Measurements from ENCODE around the gene PFKL. TPM values are rescaled to one million over a fixed set of nuclear protein-coding genes. Genes with fewer than 3 reads are reported as not detected.

Gene PFKL
- polyA plus RNA-seq, 2 donors = 85.7 to 96.4 TPM

DNA sequence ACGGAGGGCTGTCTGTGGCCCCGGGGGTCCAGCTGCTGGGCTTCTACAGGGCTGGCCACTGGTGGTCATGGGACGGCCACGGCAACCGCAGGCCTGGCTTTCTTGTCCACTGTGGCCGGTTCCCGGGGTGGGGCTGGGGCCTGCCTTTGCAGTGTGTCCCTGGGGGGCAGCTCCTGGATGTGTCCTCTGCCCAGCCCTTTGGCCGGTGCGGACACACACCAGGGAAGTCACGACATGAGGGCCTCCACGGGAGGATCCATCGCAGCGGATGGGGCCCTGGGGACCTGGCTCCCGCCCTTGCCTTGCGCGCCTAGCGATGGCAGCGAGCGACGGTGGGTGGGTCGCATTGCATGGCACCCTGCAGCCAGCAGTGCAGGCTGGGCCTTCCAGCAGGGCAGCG, 18.0 kb downstream of the PFKL start:
- Histone ChIP-seq H3K27me3 (ENCODE audit: control insufficient read depth in 1 of 2, insufficient read depth in 2 of 2, low read length in 2 of 2) (no peaks in the 10 kb centered on the region), H3K4me3 (ENCODE audit: low read depth in 1 of 2, low read length in 2 of 2) (no peak overlapping the region), H3K4me1 (ENCODE audit: control insufficient read depth in 2 of 2, insufficient read depth in 2 of 2, low read length in 1 of 2) (no peaks in the 10 kb centered on the region), H3K27ac (ENCODE audit: low read depth in 2 of 2, low read length in 1 of 2) (no peak overlapping the region), H3K9me3 (ENCODE audit: control insufficient read depth in 2 of 2, insufficient read depth in 1 of 2, low read depth in 1 of 2, low read length in 1 of 2) (no peaks in the 10 kb centered on the region), H3K36me3 (ENCODE audit: control insufficient read depth in 2 of 2, insufficient read depth in 2 of 2, low read length in 1 of 2) (peaks cover 7 to 86% of the 10 kb centered on the region in 2 donors)
- 95 to 96% methylated on average over 22 of the region's 22 CpGs for WGBS, 2 donors

GRCh38 chr21:44318489-44319285, 18.8 kb downstream of the PFKL start:
- H3K4me3 ChIP-seq (ENCODE audit: low read depth in 1 of 2, low read length in 2 of 2) = no peak overlapping the region
- 95% methylated on average over 25 of the region's 25 CpGs for WGBS, 2 donors
- no peaks in the 10 kb centered on the region for H3K9me3 ChIP-seq (ENCODE audit: control insufficient read depth in 2 of 2, insufficient read depth in 1 of 2, low read depth in 1 of 2, low read length in 1 of 2)
- H3K4me1 ChIP-seq (ENCODE audit: control insufficient read depth in 2 of 2, insufficient read depth in 2 of 2, low read length in 1 of 2) = no peaks in the 10 kb centered on the region
- H3K27me3 ChIP-seq (ENCODE audit: control insufficient read depth in 1 of 2, insufficient read depth in 2 of 2, low read length in 2 of 2) = no peaks in the 10 kb centered on the region
- H3K27ac ChIP-seq (ENCODE audit: low read depth in 2 of 2, low read length in 1 of 2) = no peak overlapping the region
- H3K36me3 ChIP-seq (ENCODE audit: control insufficient read depth in 2 of 2, insufficient read depth in 2 of 2, low read length in 1 of 2) = peaks cover 7 to 84% of the 10 kb centered on the region in 2 donors

- Histone ChIP-seq H3K27me3 (ENCODE audit: control insufficient read depth in 1 of 2, insufficient read depth in 2 of 2, low read length in 2 of 2) (no peaks in the 10 kb centered on the region), H3K4me1 (ENCODE audit: control insufficient read depth in 2 of 2, insufficient read depth in 2 of 2, low read length in 1 of 2) (no peaks in the 10 kb centered on the region), H3K9me3 (ENCODE audit: control insufficient read depth in 2 of 2, insufficient read depth in 1 of 2, low read depth in 1 of 2, low read length in 1 of 2) (no peaks in the 10 kb centered on the region), H3K4me3 (ENCODE audit: low read depth in 1 of 2, low read length in 2 of 2) (no peak overlapping the region), H3K36me3 (ENCODE audit: control insufficient read depth in 2 of 2, insufficient read depth in 2 of 2, low read length in 1 of 2) (peaks cover 6 to 85% of the 10 kb centered on the region in 2 donors), H3K27ac (ENCODE audit: low read depth in 2 of 2, low read length in 1 of 2) (no peak overlapping the region)
- WGBS, 2 donors = 92 to 94% methylated on average over 35 of the region's 35 CpGs
Measured at GRCh38 chr21:44319407-44320065, 19.7 kb downstream of the PFKL start.

GRCh38 chr21:44320847-44321246, 21.0 kb downstream of the PFKL start:
- no peaks in the 10 kb centered on the region for H3K9me3 ChIP-seq (ENCODE audit: control insufficient read depth in 2 of 2, insufficient read depth in 1 of 2, low read depth in 1 of 2, low read length in 1 of 2)
- no peak overlapping the region for H3K27ac ChIP-seq (ENCODE audit: low read depth in 2 of 2, low read length in 1 of 2)
- H3K36me3 ChIP-seq (ENCODE audit: control insufficient read depth in 2 of 2, insufficient read depth in 2 of 2, low read length in 1 of 2) = peaks cover 8 to 91% of the 10 kb centered on the region in 2 donors
- H3K27me3 ChIP-seq (ENCODE audit: control insufficient read depth in 1 of 2, insufficient read depth in 2 of 2, low read length in 2 of 2) = no peaks in the 10 kb centered on the region
- H3K4me3 ChIP-seq (ENCODE audit: low read depth in 1 of 2, low read length in 2 of 2) = no peak overlapping the region
- 92 to 94% methylated on average over 13 of the region's 13 CpGs for WGBS, 2 donors
- no peaks in the 10 kb centered on the region for H3K4me1 ChIP-seq (ENCODE audit: control insufficient read depth in 2 of 2, insufficient read depth in 2 of 2, low read length in 1 of 2)

DNA sequence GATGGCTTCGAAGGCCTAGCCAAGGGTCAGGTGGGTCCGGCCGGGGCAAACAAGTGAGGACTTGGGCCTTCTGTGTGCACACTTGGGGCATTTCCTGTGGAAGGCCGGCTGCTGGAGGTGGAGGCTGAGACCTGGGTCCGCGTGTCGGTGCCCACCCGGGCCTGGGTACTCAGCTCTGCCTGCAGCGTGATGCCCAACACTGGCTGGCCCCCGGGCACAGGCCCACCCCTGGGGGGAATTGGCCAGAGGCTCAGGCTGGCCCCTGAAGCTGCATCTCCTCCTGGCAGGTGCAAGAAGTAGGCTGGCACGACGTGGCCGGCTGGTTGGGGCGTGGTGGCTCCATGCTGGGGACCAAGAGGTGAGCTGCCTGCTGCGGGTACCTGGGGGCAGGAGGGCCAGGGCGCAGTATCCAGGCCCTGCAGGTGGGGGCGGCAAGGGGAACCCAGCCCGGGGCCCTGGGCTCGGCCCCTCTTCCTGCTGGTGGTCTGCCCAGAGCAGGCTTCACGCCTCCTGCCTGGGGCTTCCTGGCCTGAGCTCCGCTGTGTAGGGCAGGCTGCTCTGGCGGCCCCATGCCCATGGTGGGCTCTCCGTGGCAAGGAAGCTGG, 22.1 kb downstream of the PFKL start:
- H3K9me3 ChIP-seq (ENCODE audit: control insufficient read depth in 2 of 2, insufficient read depth in 1 of 2, low read depth in 1 of 2, low read length in 1 of 2) = no peaks in the 10 kb centered on the region
- H3K4me3 ChIP-seq (ENCODE audit: low read depth in 1 of 2, low read length in 2 of 2) = no peak overlapping the region
- no peaks in the 10 kb centered on the region for H3K27me3 ChIP-seq (ENCODE audit: control insufficient read depth in 1 of 2, insufficient read depth in 2 of 2, low read length in 2 of 2)
- H3K27ac ChIP-seq (ENCODE audit: low read depth in 2 of 2, low read length in 1 of 2) = no peak overlapping the region
- no peaks in the 10 kb centered on the region for H3K4me1 ChIP-seq (ENCODE audit: control insufficient read depth in 2 of 2, insufficient read depth in 2 of 2, low read length in 1 of 2)
- WGBS, 2 donors = 92 to 94% methylated on average over 23 of the region's 23 CpGs
- H3K36me3 ChIP-seq (ENCODE audit: control insufficient read depth in 2 of 2, insufficient read depth in 2 of 2, low read length in 1 of 2) = peaks cover 5 to 90% of the 10 kb centered on the region in 2 donors

GRCh38 chr21:44322621-44323325, 22.9 kb downstream of the PFKL start:
- Histone ChIP-seq H3K27ac (ENCODE audit: low read depth in 2 of 2, low read length in 1 of 2) (no peak overlapping the region), H3K27me3 (ENCODE audit: control insufficient read depth in 1 of 2, insufficient read depth in 2 of 2, low read length in 2 of 2) (no peaks in the 10 kb centered on the region), H3K4me3 (ENCODE audit: low read depth in 1 of 2, low read length in 2 of 2) (no peak overlapping the region), H3K4me1 (ENCODE audit: control insufficient read depth in 2 of 2, insufficient read depth in 2 of 2, low read length in 1 of 2) (no peaks in the 10 kb centered on the region), H3K36me3 (ENCODE audit: control insufficient read depth in 2 of 2, insufficient read depth in 2 of 2, low read length in 1 of 2) (peaks cover 4 to 90% of the 10 kb centered on the region in 2 donors), H3K9me3 (ENCODE audit: control insufficient read depth in 2 of 2, insufficient read depth in 1 of 2, low read depth in 1 of 2, low read length in 1 of 2) (no peaks in the 10 kb centered on the region)
- WGBS, 2 donors = 91 to 92% methylated on average over 37 to 38 of the region's 38 CpGs

DNA sequence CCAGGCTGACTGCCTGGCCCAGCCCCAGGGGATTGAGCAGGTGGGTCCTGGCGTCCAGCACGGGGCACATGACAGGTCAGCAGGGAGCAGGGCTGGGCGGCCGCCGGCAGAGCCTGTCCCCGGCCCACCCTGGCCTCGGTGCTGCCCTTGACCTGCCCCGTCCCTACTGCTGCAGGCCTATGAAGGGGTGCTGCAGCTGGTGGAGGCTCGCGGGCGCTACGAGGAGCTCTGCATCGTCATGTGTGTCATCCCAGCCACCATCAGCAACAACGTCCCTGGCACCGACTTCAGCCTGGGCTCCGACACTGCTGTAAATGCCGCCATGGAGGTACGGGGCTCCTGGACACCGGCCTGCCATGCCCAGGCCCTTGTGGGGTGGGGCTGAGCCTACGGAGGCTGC, 23.7 kb downstream of the PFKL start:
- Histone ChIP-seq H3K36me3 (ENCODE audit: control insufficient read depth in 2 of 2, insufficient read depth in 2 of 2, low read length in 1 of 2) (peaks cover 4 to 87% of the 10 kb centered on the region in 2 donors), H3K27ac (ENCODE audit: low read depth in 2 of 2, low read length in 1 of 2) (no peak overlapping the region), H3K27me3 (ENCODE audit: control insufficient read depth in 1 of 2, insufficient read depth in 2 of 2, low read length in 2 of 2) (no peaks in the 10 kb centered on the region), H3K9me3 (ENCODE audit: control insufficient read depth in 2 of 2, insufficient read depth in 1 of 2, low read depth in 1 of 2, low read length in 1 of 2) (no peaks in the 10 kb centered on the region), H3K4me3 (ENCODE audit: low read depth in 1 of 2, low read length in 2 of 2) (no peak overlapping the region), H3K4me1 (ENCODE audit: control insufficient read depth in 2 of 2, insufficient read depth in 2 of 2, low read length in 1 of 2) (no peaks in the 10 kb centered on the region)
- WGBS, 2 donors = 87 to 89% methylated on average over 20 of the region's 20 CpGs

DNA sequence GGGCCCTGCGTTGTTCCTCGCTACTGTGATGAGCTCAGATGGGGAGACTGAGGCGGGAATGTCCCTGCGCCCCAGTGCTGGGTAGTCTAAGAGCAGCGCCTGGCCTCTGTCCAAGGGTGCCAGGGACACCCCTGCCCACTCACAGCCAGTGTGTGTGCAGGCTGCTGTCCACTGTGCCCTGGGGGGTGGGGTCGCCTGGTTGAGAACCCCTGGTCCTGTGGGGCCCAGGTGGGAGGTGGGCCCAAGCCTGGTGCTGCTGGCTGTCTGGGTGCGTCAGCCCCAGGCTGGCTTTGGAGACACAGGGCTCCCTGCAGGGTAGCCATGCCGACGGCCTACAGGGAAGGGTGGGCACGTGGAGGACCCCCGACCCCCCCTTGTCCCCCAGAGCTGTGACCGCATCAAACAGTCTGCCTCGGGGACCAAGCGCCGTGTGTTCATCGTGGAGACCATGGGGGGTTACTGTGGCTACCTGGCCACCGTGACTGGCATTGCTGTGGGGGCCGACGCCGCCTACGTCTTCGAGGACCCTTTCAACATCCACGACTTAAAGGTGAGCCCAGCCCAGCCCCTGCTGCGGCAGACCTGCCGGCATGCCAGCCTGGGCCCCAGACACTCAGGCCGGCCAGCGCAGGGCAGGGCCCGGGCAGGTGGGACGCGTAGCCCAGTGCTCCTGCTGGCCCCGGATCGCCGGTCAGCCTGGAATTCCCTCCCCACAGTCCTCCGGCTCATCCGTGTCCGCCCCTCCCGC, 24.4 kb downstream of the PFKL start:
- Histone ChIP-seq H3K4me1 (ENCODE audit: control insufficient read depth in 2 of 2, insufficient read depth in 2 of 2, low read length in 1 of 2) (no peaks in the 10 kb centered on the region), H3K27me3 (ENCODE audit: control insufficient read depth in 1 of 2, insufficient read depth in 2 of 2, low read length in 2 of 2) (no peaks in the 10 kb centered on the region), H3K27ac (ENCODE audit: low read depth in 2 of 2, low read length in 1 of 2) (no peak overlapping the region), H3K36me3 (ENCODE audit: control insufficient read depth in 2 of 2, insufficient read depth in 2 of 2, low read length in 1 of 2) (peaks cover 4 to 80% of the 10 kb centered on the region in 2 donors), H3K4me3 (ENCODE audit: low read depth in 1 of 2, low read length in 2 of 2) (no peak overlapping the region), H3K9me3 (ENCODE audit: control insufficient read depth in 2 of 2, insufficient read depth in 1 of 2, low read depth in 1 of 2, low read length in 1 of 2) (no peaks in the 10 kb centered on the region)
- WGBS, 2 donors = 94% methylated on average over 37 of the region's 37 CpGs

GRCh38 chr21:44324854-44325107, 24.9 kb downstream of the PFKL start:
- peaks cover 4 to 75% of the 10 kb centered on the region in 2 donors for H3K36me3 ChIP-seq (ENCODE audit: control insufficient read depth in 2 of 2, insufficient read depth in 2 of 2, low read length in 1 of 2)
- WGBS, 2 donors = 94 to 96% methylated on average over 8 to 11 of the region's 11 CpGs

More at GRCh38 chr21:44324854-44325107, 24.9 kb downstream of the PFKL start:
- H3K4me3 ChIP-seq (ENCODE audit: low read depth in 1 of 2, low read length in 2 of 2) = no peak overlapping the region
- no peak overlapping the region for H3K27ac ChIP-seq (ENCODE audit: low read depth in 2 of 2, low read length in 1 of 2)
- H3K27me3 ChIP-seq (ENCODE audit: control insufficient read depth in 1 of 2, insufficient read depth in 2 of 2, low read length in 2 of 2) = no peaks in the 10 kb centered on the region
- no peaks in the 10 kb centered on the region for H3K4me1 ChIP-seq (ENCODE audit: control insufficient read depth in 2 of 2, insufficient read depth in 2 of 2, low read length in 1 of 2)
- H3K9me3 ChIP-seq (ENCODE audit: control insufficient read depth in 2 of 2, insufficient read depth in 1 of 2, low read depth in 1 of 2, low read length in 1 of 2) = no peaks in the 10 kb centered on the region

All from esophagus (tissue), 2 donors.